Panc1 (cell line): Measurements from ENCODE around the gene PARM1.

Experiments
- CTCF ChIP-seq: fragments of 450-650 bp; IDR thresholded peaks from 2 replicates; pipeline ENCODE4 v1.5.1; 2017; ENCODE audit warnings: mild to moderate bottlenecking
- TF ChIP-seq, protein P1 (sequence below), 2 experiments: IDR thresholded peaks; 2 replicates each; pipeline ENCODE4 v1.6.1; 2011 to 2012; ENCODE audit warnings: low read depth in 2 of 2, control low read depth in 1 of 2, low read length in 1 of 2, mild to moderate bottlenecking in 1 of 2, moderate library complexity in 1 of 2; ENCODE audit not compliant: insufficient read depth in 1 of 2

GRCh38 chr4:74906771-74907170 lies 26.1 kb upstream of the PARM1 start:
- no peak for TF ChIP-seq CTCF
- TF ChIP-seq, protein P1, sequence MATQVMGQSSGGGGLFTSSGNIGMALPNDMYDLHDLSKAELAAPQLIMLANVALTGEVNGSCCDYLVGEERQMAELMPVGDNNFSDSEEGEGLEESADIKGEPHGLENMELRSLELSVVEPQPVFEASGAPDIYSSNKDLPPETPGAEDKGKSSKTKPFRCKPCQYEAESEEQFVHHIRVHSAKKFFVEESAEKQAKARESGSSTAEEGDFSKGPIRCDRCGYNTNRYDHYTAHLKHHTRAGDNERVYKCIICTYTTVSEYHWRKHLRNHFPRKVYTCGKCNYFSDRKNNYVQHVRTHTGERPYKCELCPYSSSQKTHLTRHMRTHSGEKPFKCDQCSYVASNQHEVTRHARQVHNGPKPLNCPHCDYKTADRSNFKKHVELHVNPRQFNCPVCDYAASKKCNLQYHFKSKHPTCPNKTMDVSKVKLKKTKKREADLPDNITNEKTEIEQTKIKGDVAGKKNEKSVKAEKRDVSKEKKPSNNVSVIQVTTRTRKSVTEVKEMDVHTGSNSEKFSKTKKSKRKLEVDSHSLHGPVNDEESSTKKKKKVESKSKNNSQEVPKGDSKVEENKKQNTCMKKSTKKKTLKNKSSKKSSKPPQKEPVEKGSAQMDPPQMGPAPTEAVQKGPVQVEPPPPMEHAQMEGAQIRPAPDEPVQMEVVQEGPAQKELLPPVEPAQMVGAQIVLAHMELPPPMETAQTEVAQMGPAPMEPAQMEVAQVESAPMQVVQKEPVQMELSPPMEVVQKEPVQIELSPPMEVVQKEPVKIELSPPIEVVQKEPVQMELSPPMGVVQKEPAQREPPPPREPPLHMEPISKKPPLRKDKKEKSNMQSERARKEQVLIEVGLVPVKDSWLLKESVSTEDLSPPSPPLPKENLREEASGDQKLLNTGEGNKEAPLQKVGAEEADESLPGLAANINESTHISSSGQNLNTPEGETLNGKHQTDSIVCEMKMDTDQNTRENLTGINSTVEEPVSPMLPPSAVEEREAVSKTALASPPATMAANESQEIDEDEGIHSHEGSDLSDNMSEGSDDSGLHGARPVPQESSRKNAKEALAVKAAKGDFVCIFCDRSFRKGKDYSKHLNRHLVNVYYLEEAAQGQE (IDR thresholded peaks at IDR 0.05; ENCODE audit: insufficient read depth in 1 of 2, low read depth in 2 of 2, low read length in 1 of 2) = no peak
